HG03139 (cell line): Measurements from ENCODE around the gene UXS1.

Experiments
- ATAC-seq: cut with Tn5 transposase; IDR thresholded peaks from one replicate; pipeline ENCODE4 v1.9.1; 2021; ENCODE audit not compliant: unreplicated experiment

Gene UXS1

GRCh38 chr2:106090916-106091618 is 103.0 kb downstream of the UXS1 start:
- ATAC-seq, result no peak

- no peak for ATAC-seq
Measured at GRCh38 chr2:106089611-106090010, 104.5 kb downstream of the UXS1 start.

GRCh38 chr2:106085181-106085940 is 108.7 kb downstream of the UXS1 start:
- no peak for ATAC-seq

GRCh38 chr2:106080959-106081358 is 113.1 kb downstream of the UXS1 start:
- no peak for ATAC-seq

- ATAC-seq, result no peak
Measured at GRCh38 chr2:106078096-106078495, 116.0 kb downstream of the UXS1 start.

GRCh38 chr2:106076941-106077340 is 117.2 kb downstream of the UXS1 start:
- no peak for ATAC-seq

GRCh38 chr2:106075048-106075447 is 119.1 kb downstream of the UXS1 start:
- ATAC-seq, result no peak

- no peak for ATAC-seq
Measured at GRCh38 chr2:106073678-106074406, 120.3 kb downstream of the UXS1 start.

GRCh38 chr2:106070181-106070580 is 123.9 kb downstream of the UXS1 start:
- ATAC-seq, result no peak

- no peak for ATAC-seq
Measured at GRCh38 chr2:106068451-106068850, 125.7 kb downstream of the UXS1 start.

GRCh38 chr2:106065983-106066820 is 127.9 kb downstream of the UXS1 start:
- no peak for ATAC-seq

- ATAC-seq, result no peak
Measured at GRCh38 chr2:106065268-106065982, 128.7 kb downstream of the UXS1 start.

GRCh38 chr2:106063181-106063580 is 130.9 kb downstream of the UXS1 start:
- ATAC-seq, result no peak

- no peak for ATAC-seq
Measured at GRCh38 chr2:106062627-106063026, 131.5 kb downstream of the UXS1 start.

GRCh38 chr2:106061611-106062349 is 132.3 kb downstream of the UXS1 start:
- ATAC-seq, result no peak

- no peak for ATAC-seq
Measured at GRCh38 chr2:106059416-106060065, 134.6 kb downstream of the UXS1 start.

GRCh38 chr2:106058469-106059137 is 135.5 kb downstream of the UXS1 start:
- no peak for ATAC-seq

- no peak for ATAC-seq
Measured at GRCh38 chr2:106057206-106057605, 136.9 kb downstream of the UXS1 start.
